GM18507 (cell line): Measurements from ENCODE around the gene ABI1.

ENCODE experiments used
- DNase-seq: peaks from one replicate; pipeline ENCODE4 v3.0.0; 2011; ENCODE audit warnings: low read depth; ENCODE audit not compliant: insufficient read length; ENCODE audit errors: extremely low spot score
- FAIRE-seq: peaks from 2 replicates; lab custom pipeline; 2011; peaks lifted over from hg19 to GRCh38; lab: Jason Lieb, UNC

ABI1 gene

GRCh38 chr10:26780793-26781601 is 79.8 kb downstream of the ABI1 start:
- no peak for DNase-seq
- FAIRE-seq: peak; percentile 81

GRCh38 chr10:26780106-26780792 is 80.5 kb downstream of the ABI1 start:
- FAIRE-seq: peak; percentile 50

GRCh38 chr10:26779176-26779860 is 81.4 kb downstream of the ABI1 start:
- peak; percentile 54 for FAIRE-seq
- DNase-seq: no peak

More at GRCh38 chr10:26780106-26780792, 80.5 kb downstream of the ABI1 start:
- no peak for DNase-seq

- DNase-seq (no peak), FAIRE-seq (no peak)
Observed at GRCh38 chr10:26777686-26778085, 83.1 kb downstream of the ABI1 start.

- FAIRE-seq: no peak
- no peak for DNase-seq
Observed at GRCh38 chr10:26776258-26776657, 84.5 kb downstream of the ABI1 start.

GRCh38 chr10:26773633-26774032 is 87.1 kb downstream of the ABI1 start:
- DNase-seq (no peak), FAIRE-seq (no peak)

GRCh38 chr10:26770069-26770468 is 90.7 kb downstream of the ABI1 start:
- FAIRE-seq (no peak), DNase-seq (no peak)

GRCh38 chr10:26765549-26765948 is 95.2 kb downstream of the ABI1 start:
- FAIRE-seq: no peak
- no peak for DNase-seq

GRCh38 chr10:26759008-26759407 is 101.8 kb downstream of the ABI1 start:
- FAIRE-seq: no peak
- DNase-seq: no peak

- DNase-seq (peak; percentile 32), FAIRE-seq (peak; percentile 80)
Observed at GRCh38 chr10:26755443-26755903, 105.3 kb downstream of the ABI1 start.

GRCh38 chr10:26746061-26746460 is 114.7 kb downstream of the ABI1 start:
- DNase-seq: no peak
- FAIRE-seq: no peak

- DNase-seq: no peak
- no peak for FAIRE-seq
Observed at GRCh38 chr10:26743841-26744240, 116.9 kb downstream of the ABI1 start.

GRCh38 chr10:26743091-26743490 is 117.7 kb downstream of the ABI1 start:
- DNase-seq (no peak), FAIRE-seq (no peak)

- FAIRE-seq (no peak), DNase-seq (no peak)
Observed at GRCh38 chr10:26741368-26741767, 119.4 kb downstream of the ABI1 start.

GRCh38 chr10:26739071-26739631 is 121.6 kb downstream of the ABI1 start:
- FAIRE-seq: peak; percentile 62
- DNase-seq: no peak

GRCh38 chr10:26738301-26738911 is 122.4 kb downstream of the ABI1 start:
- FAIRE-seq (peak; percentile 58), DNase-seq (no peak)

- FAIRE-seq: peak; percentile 94
- peak; percentile 42 for DNase-seq
Observed at GRCh38 chr10:26737730-26738129, 123.0 kb downstream of the ABI1 start.

- DNase-seq: no peak
Observed at GRCh38 chr10:26735435-26735834, 125.3 kb downstream of the ABI1 start.

GRCh38 chr10:26733750-26734568 is 126.8 kb downstream of the ABI1 start:
- no peak for FAIRE-seq

More at GRCh38 chr10:26735435-26735834, 125.3 kb downstream of the ABI1 start:
- no peak for FAIRE-seq

More at GRCh38 chr10:26733750-26734568, 126.8 kb downstream of the ABI1 start:
- DNase-seq: no peak
